Activated T-helper 2 cell treated with anti-CD3 and anti-CD28 coated beads, Interferon-gamma antibody, Interleukin-2, Interleukin-4, amounts not matched to agents 10 μg/mL and 5 μg/mL and 100 μg/mL, durations not matched to agents 14 hours and 24 hours and 36 hours (primary cell): ENCODE data around the gene BBX. TPM values are rescaled to one million over a fixed set of nuclear protein-coding genes. Genes with fewer than 3 reads are reported as not detected.

ENCODE experiments used
- DNase-seq: peaks from one replicate; pipeline ENCODE4 v3.0.0; 2021; ENCODE audit warnings: low spot score
- H3K27ac Mint-ChIP-seq: one replicate; pipeline ENCODE4 v1.8.0; 2021; ENCODE audit warnings: mixed read lengths
- H3K27me3 Mint-ChIP-seq: one replicate; pipeline ENCODE4 v1.8.0; 2021; ENCODE audit warnings: low read depth, mixed read lengths
- H3K36me3 Mint-ChIP-seq: one replicate; pipeline ENCODE4 v1.8.0; 2021; ENCODE audit warnings: low read depth, mixed read lengths
- H3K4me1 Mint-ChIP-seq: one replicate; pipeline ENCODE4 v1.8.0; 2021; ENCODE audit warnings: low read depth, mixed read lengths
- H3K4me3 Mint-ChIP-seq: one replicate; pipeline ENCODE4 v1.8.0; 2021; ENCODE audit warnings: low read depth, mild to moderate bottlenecking, moderate library complexity, mixed read lengths
- H3K9me3 Mint-ChIP-seq: one replicate; pipeline ENCODE4 v1.8.0; 2021; ENCODE audit warnings: mixed read lengths
- intact Hi-C: fragments of 100-400 bp; cut with micrococcal nuclease; formaldehyde crosslinking; loops from one replicate; pipeline ENCODE4 v1.15.1; 2023
- total RNA-seq: library from RNA; stranded (reverse); gene quantifications from 2 replicates; pipeline ENCODE4 v1.2.3, GENCODE V29; 2022

The BBX gene
- total RNA-seq, 1 donor from 2014 or later: 35.8 TPM

- no peaks in the 10 kb centered on the region for H3K36me3 Mint-ChIP-seq
- no peak for DNase-seq
- intact Hi-C loops: no loop called here
- H3K9me3 Mint-ChIP-seq: no peaks in the 10 kb centered on the region
- peaks cover 3% of the 10 kb centered on the region for H3K4me1 Mint-ChIP-seq
- no peak overlapping the region for H3K27ac Mint-ChIP-seq
- no peak overlapping the region for H3K4me3 Mint-ChIP-seq
- no peaks in the 10 kb centered on the region for H3K27me3 Mint-ChIP-seq
These were observed 233.9 kb downstream of the BBX start for GRCh38 chr3:107756649-107757048.

DNA sequence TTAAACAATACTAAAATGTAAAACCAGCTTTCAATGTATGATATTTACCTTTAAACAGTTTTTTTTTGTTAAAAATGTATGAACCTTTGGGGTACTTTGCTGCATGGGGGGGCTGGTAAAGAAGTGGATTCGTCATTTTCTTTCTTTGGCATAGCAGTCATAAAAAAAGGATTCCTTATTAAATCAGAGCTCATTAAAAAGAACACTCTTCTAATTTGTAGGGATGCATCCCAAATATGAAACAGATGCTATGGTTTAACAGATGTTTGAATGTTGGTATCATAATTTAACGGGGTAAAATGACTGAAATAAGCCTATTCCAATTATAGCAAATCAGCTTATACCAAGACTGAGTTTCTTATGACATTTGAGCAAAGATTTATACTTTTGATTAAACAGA, 234.4 kb downstream of the BBX start:
- H3K4me1 Mint-ChIP-seq: peaks cover 3% of the 10 kb centered on the region
- no peak overlapping the region for H3K4me3 Mint-ChIP-seq
- no peaks in the 10 kb centered on the region for H3K36me3 Mint-ChIP-seq
- H3K9me3 Mint-ChIP-seq: no peaks in the 10 kb centered on the region
- H3K27me3 Mint-ChIP-seq: no peaks in the 10 kb centered on the region
- intact Hi-C loops: no loop called here
- H3K27ac Mint-ChIP-seq: no peak overlapping the region
- DNase-seq: no peak

- DNase-seq: no peak
- intact Hi-C loops: no loop called here
- H3K9me3 Mint-ChIP-seq: no peaks in the 10 kb centered on the region
- no peaks in the 10 kb centered on the region for H3K36me3 Mint-ChIP-seq
- no peaks in the 10 kb centered on the region for H3K27me3 Mint-ChIP-seq
- H3K4me3 Mint-ChIP-seq: no peak overlapping the region
- H3K4me1 Mint-ChIP-seq: no peaks in the 10 kb centered on the region
- H3K27ac Mint-ChIP-seq: no peak overlapping the region
These were observed 237.4 kb downstream of the BBX start for GRCh38 chr3:107760144-107760543.

DNA sequence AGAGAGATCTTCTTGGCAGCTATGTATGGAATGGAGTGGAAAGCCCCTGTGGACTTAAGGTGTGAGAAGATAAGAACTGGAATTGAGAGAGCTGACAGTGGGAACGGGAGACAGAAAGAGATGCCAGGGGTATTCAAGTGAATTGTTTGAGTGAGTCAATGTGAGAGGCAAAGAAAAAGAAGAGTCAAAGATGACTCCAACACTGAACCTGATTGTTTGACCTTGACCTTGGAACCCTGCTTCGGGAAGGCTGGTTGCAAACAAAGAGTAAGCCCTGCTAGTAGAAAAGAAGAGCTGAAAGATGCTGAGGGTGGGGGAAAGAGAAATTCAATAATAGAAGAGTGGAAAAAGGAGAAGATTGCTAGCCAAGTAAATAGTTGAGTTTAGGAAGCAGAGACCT, 238.6 kb downstream of the BBX start:
- no peaks in the 10 kb centered on the region for H3K27me3 Mint-ChIP-seq
- no peak overlapping the region for H3K4me3 Mint-ChIP-seq
- H3K36me3 Mint-ChIP-seq: peaks cover 6% of the 10 kb centered on the region
- no peaks in the 10 kb centered on the region for H3K4me1 Mint-ChIP-seq
- intact Hi-C loops: no loop called here
- no peak for DNase-seq
- H3K27ac Mint-ChIP-seq: no peak overlapping the region
- no peaks in the 10 kb centered on the region for H3K9me3 Mint-ChIP-seq

- no peak for DNase-seq
- H3K27me3 Mint-ChIP-seq: no peaks in the 10 kb centered on the region
- H3K4me3 Mint-ChIP-seq: no peak overlapping the region
- peaks cover 6% of the 10 kb centered on the region for H3K36me3 Mint-ChIP-seq
- H3K27ac Mint-ChIP-seq: no peak overlapping the region
- intact Hi-C loops: no loop called here
- H3K4me1 Mint-ChIP-seq: no peaks in the 10 kb centered on the region
- no peaks in the 10 kb centered on the region for H3K9me3 Mint-ChIP-seq
These were observed 242.8 kb downstream of the BBX start for GRCh38 chr3:107765524-107765923.

DNA sequence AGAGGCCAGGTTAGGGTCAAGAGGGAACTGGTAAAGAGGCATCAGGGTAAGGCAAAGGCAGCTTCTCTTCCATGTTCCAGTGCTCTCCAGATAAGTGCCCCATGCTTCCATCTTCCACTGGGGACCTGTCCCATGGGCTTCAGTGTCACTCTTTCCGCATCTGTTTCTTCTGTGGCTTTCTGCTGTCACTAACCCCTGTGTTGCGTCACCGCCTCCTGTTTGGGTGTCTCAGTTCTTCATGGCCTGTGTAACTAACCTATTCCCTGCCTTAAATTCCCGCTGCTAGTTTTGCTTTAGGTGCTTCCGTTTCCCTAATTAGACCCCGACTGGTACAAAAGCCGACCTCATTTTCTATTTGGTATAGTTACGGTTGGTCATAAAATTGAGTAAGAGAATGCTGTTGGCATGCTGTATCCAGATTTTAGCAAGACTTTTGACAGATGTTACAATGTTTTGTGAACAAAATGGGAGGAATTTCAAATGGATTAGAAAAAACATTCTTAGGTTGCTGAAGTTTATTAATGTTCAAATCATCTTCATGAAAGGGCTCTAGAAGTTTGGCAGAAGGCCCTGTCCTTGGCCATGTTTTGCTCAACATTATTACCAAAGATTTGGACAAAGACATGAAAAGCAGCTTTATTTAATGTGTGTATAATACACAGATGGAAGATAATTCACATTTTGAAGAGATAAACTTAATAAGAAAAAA, 245.3 kb downstream of the BBX start:
- intact Hi-C loops: no loop called here
- DNase-seq: no peak
- H3K36me3 Mint-ChIP-seq: peaks cover 10% of the 10 kb centered on the region
- no peaks in the 10 kb centered on the region for H3K9me3 Mint-ChIP-seq
- H3K27me3 Mint-ChIP-seq: no peaks in the 10 kb centered on the region
- no peak overlapping the region for H3K4me3 Mint-ChIP-seq
- no peaks in the 10 kb centered on the region for H3K4me1 Mint-ChIP-seq
- H3K27ac Mint-ChIP-seq: no peak overlapping the region

- H3K27ac Mint-ChIP-seq: no peak overlapping the region
- H3K4me1 Mint-ChIP-seq: no peaks in the 10 kb centered on the region
- no peak overlapping the region for H3K4me3 Mint-ChIP-seq
- H3K27me3 Mint-ChIP-seq: no peaks in the 10 kb centered on the region
- intact Hi-C loops: no loop called here
- DNase-seq: no peak
- H3K9me3 Mint-ChIP-seq: no peaks in the 10 kb centered on the region
- H3K36me3 Mint-ChIP-seq: peaks cover 12% of the 10 kb centered on the region
These were observed 247.1 kb downstream of the BBX start for GRCh38 chr3:107769882-107770281.

- no peaks in the 10 kb centered on the region for H3K4me1 Mint-ChIP-seq
- H3K27me3 Mint-ChIP-seq: no peaks in the 10 kb centered on the region
- no peaks in the 10 kb centered on the region for H3K9me3 Mint-ChIP-seq
- H3K36me3 Mint-ChIP-seq: peaks cover 6% of the 10 kb centered on the region
- H3K4me3 Mint-ChIP-seq: no peak overlapping the region
- intact Hi-C loops: no loop called here
- no peak for DNase-seq
- H3K27ac Mint-ChIP-seq: no peak overlapping the region
These were observed 249.3 kb downstream of the BBX start for GRCh38 chr3:107772016-107772415.

DNA sequence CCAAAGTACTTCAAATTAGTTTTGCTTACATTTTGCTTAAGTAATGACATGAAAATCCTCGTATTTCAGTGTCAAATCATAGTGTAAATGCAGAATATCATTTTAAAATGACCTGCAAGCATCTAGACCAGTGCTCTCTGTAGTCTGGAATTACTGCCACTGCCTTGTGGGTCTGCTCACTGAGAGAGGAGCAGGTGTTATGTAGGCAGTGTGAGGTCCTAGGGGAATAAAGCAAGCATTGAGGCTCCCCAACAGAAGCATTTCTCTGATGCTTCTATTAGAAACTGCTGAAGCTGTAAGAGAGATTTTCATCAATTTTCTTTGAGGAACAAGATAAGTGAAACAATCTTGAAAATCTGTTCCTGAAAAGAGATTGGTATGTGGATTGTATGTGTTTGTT, 253.2 kb downstream of the BBX start:
- no peaks in the 10 kb centered on the region for H3K27me3 Mint-ChIP-seq
- intact Hi-C loops: no loop called here
- no peak overlapping the region for H3K27ac Mint-ChIP-seq
- H3K4me1 Mint-ChIP-seq: no peaks in the 10 kb centered on the region
- H3K4me3 Mint-ChIP-seq: no peak overlapping the region
- DNase-seq: no peak
- peaks cover 20% of the 10 kb centered on the region for H3K36me3 Mint-ChIP-seq
- H3K9me3 Mint-ChIP-seq: no peaks in the 10 kb centered on the region

- H3K9me3 Mint-ChIP-seq: no peaks in the 10 kb centered on the region
- DNase-seq: no peak
- H3K27ac Mint-ChIP-seq: no peak overlapping the region
- peaks cover 3% of the 10 kb centered on the region for H3K4me1 Mint-ChIP-seq
- intact Hi-C loops: no loop called here
- no peaks in the 10 kb centered on the region for H3K27me3 Mint-ChIP-seq
- H3K4me3 Mint-ChIP-seq: no peak overlapping the region
- peaks cover 33% of the 10 kb centered on the region for H3K36me3 Mint-ChIP-seq
These were observed 258.5 kb downstream of the BBX start for GRCh38 chr3:107781253-107781652.

DNA sequence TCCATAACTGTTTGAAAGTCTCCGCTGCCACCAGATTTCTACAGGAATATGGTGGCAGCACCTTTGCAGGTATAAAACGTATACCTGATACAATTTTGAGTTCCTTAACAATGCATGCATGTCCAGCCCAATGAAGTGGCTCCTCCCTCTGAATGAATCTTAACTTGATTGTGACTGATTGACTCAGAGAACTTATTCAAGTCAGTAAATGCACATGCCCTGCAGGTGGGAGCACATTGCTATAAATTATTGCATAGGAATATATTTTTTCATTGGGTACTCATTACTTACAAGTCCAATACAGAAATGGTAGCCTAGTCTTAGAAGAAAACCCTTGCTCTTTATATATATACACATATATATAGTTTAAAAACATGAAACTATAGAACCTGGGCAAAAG, 259.3 kb downstream of the BBX start:
- peaks cover 33% of the 10 kb centered on the region for H3K36me3 Mint-ChIP-seq
- peaks cover 3% of the 10 kb centered on the region for H3K4me1 Mint-ChIP-seq
- intact Hi-C loops: no loop called here
- H3K27ac Mint-ChIP-seq: no peak overlapping the region
- no peak overlapping the region for H3K4me3 Mint-ChIP-seq
- no peak for DNase-seq
- no peaks in the 10 kb centered on the region for H3K27me3 Mint-ChIP-seq
- H3K9me3 Mint-ChIP-seq: no peaks in the 10 kb centered on the region

DNA sequence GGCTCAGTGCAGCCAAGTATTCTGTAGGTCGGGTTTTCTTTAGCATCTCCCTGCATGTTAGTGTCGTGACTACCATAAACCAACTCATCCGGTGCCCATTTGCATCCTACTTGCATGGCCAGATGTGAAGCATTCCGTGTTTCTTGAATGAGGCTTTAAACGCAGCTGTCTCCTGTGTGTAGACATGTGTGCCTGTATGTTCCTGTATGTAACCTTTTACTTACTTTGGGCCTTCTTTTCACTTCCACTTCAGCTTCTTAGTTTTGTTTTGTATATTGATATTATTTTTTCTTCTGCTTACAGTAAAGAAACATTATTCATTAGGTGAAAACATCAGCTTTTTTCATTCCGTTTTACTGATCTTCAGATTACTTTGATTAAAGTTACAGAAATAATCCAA, 267.9 kb downstream of the BBX start:
- H3K27ac Mint-ChIP-seq: no peak overlapping the region
- intact Hi-C loops: no loop called here
- no peak overlapping the region for H3K4me3 Mint-ChIP-seq
- H3K36me3 Mint-ChIP-seq: peaks cover 30% of the 10 kb centered on the region
- no peaks in the 10 kb centered on the region for H3K4me1 Mint-ChIP-seq
- no peaks in the 10 kb centered on the region for H3K9me3 Mint-ChIP-seq
- no peak for DNase-seq
- no peaks in the 10 kb centered on the region for H3K27me3 Mint-ChIP-seq

- H3K4me1 Mint-ChIP-seq: no peaks in the 10 kb centered on the region
- no peak for DNase-seq
- no peak overlapping the region for H3K27ac Mint-ChIP-seq
- peaks cover 28% of the 10 kb centered on the region for H3K36me3 Mint-ChIP-seq
- H3K27me3 Mint-ChIP-seq: no peaks in the 10 kb centered on the region
- H3K4me3 Mint-ChIP-seq: no peak overlapping the region
- intact Hi-C loops: no loop called here
- H3K9me3 Mint-ChIP-seq: no peaks in the 10 kb centered on the region
These were observed 268.3 kb downstream of the BBX start for GRCh38 chr3:107791027-107791426.

DNA sequence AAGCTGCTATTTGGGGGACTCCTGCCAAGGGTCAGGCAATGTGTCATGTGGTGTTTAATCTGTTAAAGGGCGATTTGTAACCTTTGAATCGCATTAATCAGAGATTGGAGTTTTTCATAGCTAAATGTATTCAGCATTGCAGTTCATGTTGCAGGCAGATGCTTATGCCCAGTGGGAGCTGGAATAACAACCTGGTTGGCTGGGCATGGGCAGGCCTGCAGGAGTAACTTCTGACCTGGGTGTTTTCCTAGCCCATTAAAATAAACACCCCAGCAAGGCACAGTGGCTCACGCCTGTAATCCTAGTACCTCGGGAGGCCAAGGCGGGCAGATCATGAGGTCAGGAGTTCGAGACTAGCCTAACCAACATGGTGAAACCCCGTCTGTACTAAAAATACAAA, 268.7 kb downstream of the BBX start:
- intact Hi-C loops: no loop called here
- H3K9me3 Mint-ChIP-seq: no peaks in the 10 kb centered on the region
- DNase-seq: no peak
- no peak overlapping the region for H3K4me3 Mint-ChIP-seq
- no peaks in the 10 kb centered on the region for H3K27me3 Mint-ChIP-seq
- peaks cover 28% of the 10 kb centered on the region for H3K36me3 Mint-ChIP-seq
- no peak overlapping the region for H3K27ac Mint-ChIP-seq
- H3K4me1 Mint-ChIP-seq: no peaks in the 10 kb centered on the region
